NCI-H2107 treated with DMSO at 0.1 percent for 48 hours (cell line): ENCODE measurements around the gene MYO18B.
"Not testable (repeated sequence)": the region's sequence is repeated elsewhere in the genome, so short reads cannot be mapped to it uniquely, and the experiment has no call there.

ENCODE experiments used
- DNase-seq: peaks from one replicate; lab custom pipeline; 2025; ENCODE audit not compliant: unreplicated experiment; lab: John Stamatoyannopoulos, UW

The MYO18B gene

GRCh38 chr22:25741692-25742626 is at the start of gene MYO18B:
Gene MYO18B, plus strand, starts transcription at chr22:25742188. Its CDS starts 18,905 bp downstream, at chr22:25761093.
- DNase-seq: no peak

GRCh38 chr22:25692397-25693267 is 49.4 kb upstream of the MYO18B start:
- DNase-seq: no peak

DNA sequence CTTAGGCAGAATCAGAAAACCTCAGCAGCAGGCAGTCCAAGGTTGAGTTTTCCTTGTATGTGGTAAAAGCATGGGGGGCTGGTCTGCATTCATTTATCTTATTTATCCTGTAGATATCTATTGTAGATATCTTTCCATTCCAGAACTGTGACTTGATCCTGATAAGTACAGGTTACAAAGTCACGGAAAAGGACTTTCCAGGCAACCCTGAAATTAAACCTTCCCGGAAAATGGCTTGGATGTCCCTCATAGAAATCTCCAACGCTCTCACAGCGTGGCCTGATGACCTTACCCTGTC is 48.8 kb upstream of the MYO18B start:
- no peak for DNase-seq

GRCh38 chr22:25694196-25694907 is 47.6 kb upstream of the MYO18B start:
- DNase-seq: no peak

- no peak for DNase-seq
These were observed 46.8 kb upstream of the MYO18B start for GRCh38 chr22:25695146-25695545.

DNA sequence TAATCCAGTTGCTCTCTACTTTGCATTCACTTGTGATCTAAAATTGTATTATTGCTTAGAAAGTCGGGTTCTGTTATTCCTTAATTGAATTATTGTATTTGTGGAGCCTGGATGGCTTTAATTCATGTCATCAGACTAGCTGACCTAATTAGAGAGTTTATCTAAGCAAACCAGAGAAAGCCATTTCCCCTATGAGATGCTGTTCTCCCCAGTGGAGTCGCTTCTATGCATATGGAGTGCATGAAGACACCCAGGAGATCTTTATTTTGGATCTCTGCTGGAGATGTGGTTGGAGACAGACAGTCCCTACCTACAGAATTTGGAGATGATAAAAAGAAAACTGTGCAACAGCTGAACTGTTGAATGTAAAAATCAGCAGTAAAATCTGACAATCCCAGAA is 45.2 kb upstream of the MYO18B start:
- DNase-seq: no peak

- no peak for DNase-seq
These were observed 44.8 kb upstream of the MYO18B start for GRCh38 chr22:25697181-25697664.

DNA sequence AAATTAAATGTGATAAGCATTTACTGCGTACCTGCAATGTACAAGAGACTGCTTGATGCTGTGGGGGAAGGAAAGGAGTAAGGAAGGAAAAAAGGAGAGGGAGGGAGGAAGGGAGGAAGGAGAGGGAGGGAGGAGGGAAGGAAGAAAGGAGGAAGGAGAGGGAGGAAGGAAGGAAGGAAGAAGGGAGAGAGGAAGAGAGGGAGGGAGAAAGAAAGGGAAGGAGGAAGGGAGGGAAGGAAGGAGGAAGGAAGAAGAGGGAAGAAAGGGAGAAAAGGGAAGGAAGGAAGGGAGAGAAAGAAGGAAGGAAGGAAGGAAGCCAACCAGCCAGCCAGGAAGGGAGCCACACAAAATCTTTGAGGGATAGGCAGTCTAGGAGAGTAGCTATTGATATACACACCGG is 44.0 kb upstream of the MYO18B start:
- DNase-seq: no peak

- DNase-seq: no peak
These were observed 43.5 kb upstream of the MYO18B start for GRCh38 chr22:25698461-25698860.

- no peak for DNase-seq
These were observed 43.0 kb upstream of the MYO18B start for GRCh38 chr22:25698978-25699377.

GRCh38 chr22:25701056-25701780 is 40.8 kb upstream of the MYO18B start:
- no peak for DNase-seq

GRCh38 chr22:25702040-25702439 is 39.9 kb upstream of the MYO18B start:
- peak; percentile 5 for DNase-seq

GRCh38 chr22:25702571-25703167 is 39.3 kb upstream of the MYO18B start:
- no peak for DNase-seq

- no peak for DNase-seq
These were observed 37.3 kb upstream of the MYO18B start for GRCh38 chr22:25704701-25705100.

DNA sequence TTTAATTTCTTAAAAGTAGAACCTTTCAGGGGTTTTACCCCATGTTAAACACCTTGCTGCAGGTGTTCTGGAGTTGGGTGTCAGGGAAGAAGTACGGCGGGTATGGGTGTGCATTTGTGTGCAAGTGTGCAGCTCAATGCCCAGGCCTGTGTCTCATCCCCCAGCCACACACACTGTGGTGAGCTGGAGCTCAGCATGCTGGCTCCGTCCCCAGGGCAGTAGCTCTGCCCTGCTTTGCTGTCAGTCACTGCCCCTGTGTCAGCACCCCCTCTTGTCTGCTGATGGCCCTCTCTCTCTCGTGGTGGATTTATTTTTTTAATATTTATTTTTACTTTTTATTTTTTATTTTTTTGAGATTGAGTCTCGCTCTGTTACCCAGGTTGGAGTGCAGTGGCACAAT is 35.8 kb upstream of the MYO18B start:
- no peak for DNase-seq

DNA sequence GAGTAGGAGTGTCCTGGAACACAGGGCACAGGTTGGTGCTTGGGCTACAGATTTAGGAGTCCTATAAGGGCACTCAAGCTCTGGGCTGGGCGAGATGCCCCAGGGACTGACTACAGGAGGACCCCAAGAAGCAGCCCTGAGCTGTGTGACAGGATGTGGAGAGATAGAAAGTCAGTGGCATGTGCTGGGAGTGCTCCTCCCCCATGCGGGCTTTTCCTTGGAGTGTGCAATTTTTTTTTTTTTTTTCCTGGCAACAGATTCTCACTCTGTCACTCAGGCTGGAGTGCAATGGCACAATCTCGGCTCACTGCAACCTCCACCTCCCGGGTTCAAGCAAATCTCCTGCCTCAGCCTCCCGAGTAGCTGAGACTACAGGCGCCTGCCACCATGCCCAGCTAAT is 33.6 kb upstream of the MYO18B start:
- DNase-seq: not testable (repeated sequence)

DNA sequence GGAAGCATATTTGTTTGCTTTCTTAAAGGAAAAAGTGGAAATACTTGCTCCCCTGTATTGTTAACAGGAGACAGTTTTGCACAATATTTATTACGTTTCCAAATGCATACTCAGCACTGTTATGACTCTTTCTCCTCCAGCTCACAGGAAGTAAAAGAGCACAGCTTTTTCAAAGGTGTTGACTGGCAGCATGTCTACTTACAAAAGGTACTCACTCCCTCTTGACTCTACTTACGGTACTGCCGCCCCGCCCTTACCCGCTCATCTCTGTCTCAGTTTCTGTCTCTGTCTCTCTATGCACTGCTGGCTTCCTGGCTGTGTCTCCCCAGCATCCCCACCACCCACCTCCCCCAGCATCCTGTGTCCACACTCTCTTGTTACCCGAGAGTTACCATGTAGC is 32.2 kb upstream of the MYO18B start:
- DNase-seq: no peak

- DNase-seq: no peak
These were observed 31.5 kb upstream of the MYO18B start for GRCh38 chr22:25710501-25710900.

GRCh38 chr22:25711491-25711890 is 30.5 kb upstream of the MYO18B start:
- no peak for DNase-seq
